Activated naive CD4-positive, alpha-beta T cell treated with anti-CD3 and anti-CD28 coated beads, Interleukin-2, amount 10 ng/mL, durations not matched to agents 7 days and 5 days (primary cell): ENCODE measurements around the gene ZSCAN10.
"Not testable (repeated sequence)": the region's sequence is repeated elsewhere in the genome, so short reads cannot be mapped to it uniquely, and the experiment has no call there.

Experiments
- CTCF ChIA-PET: fragments of 350-600 bp; sonication (Branson Sonifier 250); formaldehyde crosslinking; loops from one replicate; lab custom pipeline; 2021; ENCODE audit warnings: antibody characterized with exemption; lab: Charles Lee
- DNase-seq: peaks from one replicate; pipeline ENCODE4 v3.0.0-alpha.2; 2020
- H3K27ac Mint-ChIP-seq: one replicate; pipeline ENCODE4 v1.8.0; 2021; ENCODE audit warnings: mild to moderate bottlenecking, moderate library complexity, mixed read lengths
- H3K27me3 Mint-ChIP-seq: one replicate; pipeline ENCODE4 v1.8.0; 2021; ENCODE audit warnings: mild to moderate bottlenecking, mixed read lengths
- H3K36me3 Mint-ChIP-seq: one replicate; pipeline ENCODE4 v1.8.0; 2021; ENCODE audit warnings: mixed read lengths
- H3K4me1 Mint-ChIP-seq: one replicate; pipeline ENCODE4 v1.8.0; 2021; ENCODE audit warnings: mixed read lengths
- H3K4me3 Mint-ChIP-seq: one replicate; pipeline ENCODE4 v1.8.0; 2021; ENCODE audit warnings: mild to moderate bottlenecking, moderate library complexity, mixed read lengths
- H3K9me3 Mint-ChIP-seq: one replicate; pipeline ENCODE4 v1.8.0; 2021; ENCODE audit warnings: mixed read lengths

The ZSCAN10 gene

GRCh38 chr16:3140603-3141427, 41.7 kb upstream of the ZSCAN10 start:
- peaks cover 10% of the 10 kb centered on the region for H3K4me1 Mint-ChIP-seq
- H3K27ac Mint-ChIP-seq, result no peak overlapping the region
- no peaks in the 10 kb centered on the region for H3K9me3 Mint-ChIP-seq
- H3K27me3 Mint-ChIP-seq, result peaks cover 7% of the 10 kb centered on the region
- DNase-seq, result no peak
- peaks cover 22% of the 10 kb centered on the region for H3K36me3 Mint-ChIP-seq
- CTCF ChIA-PET, result no interaction called here
- no peak overlapping the region for H3K4me3 Mint-ChIP-seq

DNA sequence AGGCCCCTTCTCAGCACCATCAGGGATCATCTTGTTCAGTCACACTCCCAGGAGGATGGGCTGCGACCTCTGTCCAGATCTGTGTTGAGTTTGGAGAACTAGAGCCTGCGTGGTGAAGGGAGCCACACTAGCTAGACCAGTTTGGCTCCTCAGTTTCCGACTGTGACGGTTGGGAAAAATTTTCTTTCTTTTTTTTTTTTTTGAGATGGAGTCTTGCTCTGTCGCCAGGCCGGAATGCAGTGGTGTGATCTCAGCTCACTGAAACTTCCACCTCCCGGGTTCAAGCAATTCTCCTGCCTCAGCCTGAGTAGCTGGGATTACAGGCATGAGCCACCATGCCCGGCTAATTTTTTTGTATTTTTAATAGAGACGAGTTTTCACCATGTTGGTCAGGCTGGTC, 40.5 kb upstream of the ZSCAN10 start:
- not testable (repeated sequence) for H3K27ac Mint-ChIP-seq, H3K27me3 Mint-ChIP-seq, H3K9me3 Mint-ChIP-seq, DNase-seq, H3K4me3 Mint-ChIP-seq
- CTCF ChIA-PET, result interaction anchor here (0.9 to 1.0 kb wide), 2 partner anchors 10 kb away, joined by 3 to 5 read pairs; no protein-coding TSS in a partner anchor
- Mint-ChIP-seq H3K4me1 (peaks cover 15% of the 10 kb centered on the region), H3K36me3 (peaks cover 25% of the 10 kb centered on the region)

- Mint-ChIP-seq H3K4me3 (no peak overlapping the region), H3K36me3 (peaks cover 25% of the 10 kb centered on the region), H3K9me3 (no peaks in the 10 kb centered on the region), H3K27ac (no peak overlapping the region), H3K4me1 (peaks cover 15% of the 10 kb centered on the region), H3K27me3 (no peaks in the 10 kb centered on the region)
- CTCF ChIA-PET, result interaction anchor here (0.9 to 1.0 kb wide), 2 partner anchors 9 to 10 kb away, joined by 3 to 5 read pairs; no protein-coding TSS in a partner anchor
- DNase-seq, result no peak
Observed at GRCh38 chr16:3138823-3139426, 39.8 kb upstream of the ZSCAN10 start.

GRCh38 chr16:3138342-3138741, 39.2 kb upstream of the ZSCAN10 start:
- no peak overlapping the region for H3K27ac Mint-ChIP-seq
- DNase-seq, result no peak
- CTCF ChIA-PET, result no interaction called here
- no peaks in the 10 kb centered on the region for H3K9me3 Mint-ChIP-seq
- no peak overlapping the region for H3K4me3 Mint-ChIP-seq
- no peaks in the 10 kb centered on the region for H3K27me3 Mint-ChIP-seq
- peaks cover 19% of the 10 kb centered on the region for H3K4me1 Mint-ChIP-seq
- peaks cover 25% of the 10 kb centered on the region for H3K36me3 Mint-ChIP-seq

DNA sequence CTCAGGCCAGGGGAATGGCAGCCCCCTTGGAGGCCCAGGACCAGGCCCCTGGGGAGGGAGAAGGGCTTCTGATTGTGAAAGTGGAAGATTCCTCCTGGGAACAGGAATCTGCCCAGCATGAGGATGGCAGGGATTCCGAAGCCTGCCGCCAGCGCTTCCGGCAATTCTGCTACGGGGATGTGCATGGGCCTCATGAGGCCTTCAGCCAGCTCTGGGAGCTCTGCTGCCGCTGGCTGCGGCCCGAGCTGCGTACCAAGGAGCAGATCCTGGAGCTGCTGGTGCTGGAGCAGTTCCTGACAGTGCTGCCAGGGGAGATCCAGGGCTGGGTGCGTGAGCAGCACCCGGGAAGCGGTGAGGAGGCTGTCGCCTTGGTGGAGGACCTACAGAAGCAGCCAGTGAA, 38.2 kb upstream of the ZSCAN10 start:
- Mint-ChIP-seq H3K27me3 (no peaks in the 10 kb centered on the region), H3K4me3 (no peak overlapping the region), H3K4me1 (peaks cover 23% of the 10 kb centered on the region), H3K9me3 (no peaks in the 10 kb centered on the region), H3K27ac (no peak overlapping the region), H3K36me3 (peaks cover 23% of the 10 kb centered on the region)
- no peak for DNase-seq
- CTCF ChIA-PET, result interaction anchor here (0.9 to 1.3 kb wide), 2 partner anchors 8 to 13 kb away, joined by 4 read pairs; no protein-coding TSS in a partner anchor

DNA sequence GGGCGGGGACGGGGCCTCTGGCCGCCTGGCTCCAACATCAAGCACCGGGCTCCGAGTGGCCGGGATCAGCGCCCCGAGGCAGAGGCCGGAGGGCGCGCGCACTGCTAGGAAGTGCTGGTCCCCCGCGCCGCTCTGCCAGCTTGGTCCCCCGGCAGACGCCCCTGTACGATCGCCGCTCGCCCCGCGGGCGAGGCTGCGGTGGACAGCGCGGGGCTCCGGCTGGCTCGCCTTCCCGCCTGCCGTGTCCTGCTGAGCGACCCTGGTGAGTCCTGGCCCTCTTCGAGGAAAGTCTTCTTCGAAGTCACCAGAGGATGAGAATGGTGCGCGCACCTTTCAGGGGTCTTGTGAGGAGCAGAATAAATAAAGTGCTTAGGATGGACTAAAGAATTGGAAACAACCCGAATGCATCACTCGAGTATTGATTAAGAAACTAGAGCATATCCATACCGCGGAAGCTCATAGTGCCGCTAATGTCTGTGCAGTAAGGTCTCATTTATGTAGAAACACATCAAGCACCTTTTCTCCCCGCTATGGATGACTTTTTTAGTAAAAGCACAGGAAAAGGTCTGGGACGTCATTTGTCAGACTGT, 36.1 kb upstream of the ZSCAN10 start:
- no peaks in the 10 kb centered on the region for H3K27me3 Mint-ChIP-seq
- peak overlapping the region; percentile 92 for H3K27ac Mint-ChIP-seq
- CTCF ChIA-PET, result interaction anchor here (0.8 to 11.5 kb wide), 11 partner anchors 9 to 109 kb away, joined by 3 to 131 read pairs (median 7); no protein-coding TSS in a partner anchor
- H3K4me3 Mint-ChIP-seq, result peak overlapping the region; percentile 93
- no peak for DNase-seq
- H3K4me1 Mint-ChIP-seq, result peaks cover 34% of the 10 kb centered on the region
- H3K9me3 Mint-ChIP-seq, result no peaks in the 10 kb centered on the region
- H3K36me3 Mint-ChIP-seq, result peaks cover 21% of the 10 kb centered on the region

GRCh38 chr16:3134338-3135125, 35.4 kb upstream of the ZSCAN10 start, which contains the start of gene ZNF213:
TSS of gene ZNF213 (plus strand) at chr16:3135029. CDS start at chr16:3137281, 2,252 bp downstream.
- H3K4me3 Mint-ChIP-seq, result peak within 1 kb of the TSS; percentile 93
- H3K27me3 Mint-ChIP-seq, result no peaks in the 10 kb centered on the region
- peak; percentile 97 for DNase-seq
- H3K9me3 Mint-ChIP-seq, result no peaks in the 10 kb centered on the region
- CTCF ChIA-PET, result interaction anchor here (0.7 to 11.5 kb wide), 12 partner anchors 9 to 109 kb away, joined by 3 to 131 read pairs (median 6); no protein-coding TSS in a partner anchor
- peak within 1 kb of the TSS; percentile 93 for H3K27ac Mint-ChIP-seq
- peaks cover 22% of the 10 kb centered on the region for H3K36me3 Mint-ChIP-seq
- peaks cover 41% of the 10 kb centered on the region for H3K4me1 Mint-ChIP-seq

DNA sequence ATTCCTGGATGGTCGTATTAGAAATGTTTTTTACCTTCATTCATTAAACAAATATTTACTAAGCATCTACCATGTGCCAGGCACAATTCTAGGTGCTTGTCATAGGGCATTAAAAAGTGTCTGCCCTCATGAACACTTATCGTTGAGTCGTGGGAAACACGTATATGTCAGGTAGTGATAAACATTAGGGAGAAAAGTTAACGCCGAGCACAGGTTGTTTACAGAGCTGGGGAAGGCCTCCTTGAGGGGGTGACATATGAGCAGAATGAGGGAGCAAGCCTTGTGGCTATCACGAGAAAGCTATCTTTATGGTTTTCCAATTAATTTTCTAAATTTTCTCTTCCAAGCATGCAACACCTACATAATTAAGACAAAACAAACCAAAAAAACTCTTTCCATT, 34.8 kb upstream of the ZSCAN10 start:
- H3K9me3 Mint-ChIP-seq, result no peaks in the 10 kb centered on the region
- H3K27ac Mint-ChIP-seq, result peak overlapping the region; percentile 93
- H3K36me3 Mint-ChIP-seq, result peaks cover 21% of the 10 kb centered on the region
- H3K27me3 Mint-ChIP-seq, result no peaks in the 10 kb centered on the region
- no peak for DNase-seq
- peak overlapping the region; percentile 93 for H3K4me3 Mint-ChIP-seq
- CTCF ChIA-PET, result interaction anchor here (0.7 to 11.5 kb wide), 8 partner anchors 11 to 104 kb away, joined by 3 to 131 read pairs (median 8); no protein-coding TSS in a partner anchor
- peaks cover 45% of the 10 kb centered on the region for H3K4me1 Mint-ChIP-seq

GRCh38 chr16:3131755-3132377, 32.8 kb upstream of the ZSCAN10 start:
- Mint-ChIP-seq H3K4me1 (peaks cover 62% of the 10 kb centered on the region), H3K9me3 (no peaks in the 10 kb centered on the region), H3K4me3 (no peak overlapping the region), H3K27me3 (no peaks in the 10 kb centered on the region), H3K27ac (peak overlapping the region; percentile 37), H3K36me3 (peaks cover 25% of the 10 kb centered on the region)
- CTCF ChIA-PET, result interaction anchor here (0.7 to 11.5 kb wide), 16 partner anchors 14 to 763 kb away, joined by 3 to 200 read pairs (median 7); partner anchors contain the start of genes IL32 and ZSCAN10
- DNase-seq, result peak; percentile 67

- Mint-ChIP-seq H3K27me3 (no peaks in the 10 kb centered on the region), H3K9me3 (no peaks in the 10 kb centered on the region), H3K4me3 (peak overlapping the region; percentile 89), H3K36me3 (peaks cover 35% of the 10 kb centered on the region), H3K27ac (peak overlapping the region; percentile 90), H3K4me1 (peaks cover 71% of the 10 kb centered on the region)
- DNase-seq, result peak; percentile 89
- CTCF ChIA-PET, result interaction anchor here (0.5 to 11.5 kb wide), 30 partner anchors 8 to 222 kb away, joined by 3 to 200 read pairs (median 4); partner anchors contain the start of genes IL32, TNFRSF12A, ZNF205 and ZSCAN10
Observed at GRCh38 chr16:3129137-3130131, 30.3 kb upstream of the ZSCAN10 start.

DNA sequence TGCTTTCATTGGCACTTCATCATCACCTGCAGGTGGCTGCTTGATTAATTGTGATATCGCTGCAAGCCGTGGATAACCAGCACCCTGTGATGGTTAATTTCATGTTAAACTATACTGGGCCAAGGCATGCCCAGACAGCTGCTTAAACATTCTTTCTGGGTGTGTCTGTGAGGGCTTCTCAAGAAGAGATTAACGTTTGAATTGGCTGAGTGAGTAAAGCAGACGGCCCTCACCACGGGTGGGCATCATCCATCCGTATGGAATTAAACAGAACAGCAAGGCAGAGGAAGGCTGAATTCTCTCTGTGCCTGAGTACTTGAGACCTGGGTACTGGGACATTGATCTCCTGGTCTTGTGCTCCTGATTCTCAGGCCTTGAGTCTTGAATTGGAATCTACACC, 28.7 kb upstream of the ZSCAN10 start:
- Mint-ChIP-seq H3K36me3 (peaks cover 33% of the 10 kb centered on the region), H3K27me3 (no peaks in the 10 kb centered on the region), H3K4me1 (peaks cover 74% of the 10 kb centered on the region), H3K4me3 (peak overlapping the region; percentile 48), H3K9me3 (no peaks in the 10 kb centered on the region), H3K27ac (peak overlapping the region; percentile 69)
- DNase-seq, result no peak
- CTCF ChIA-PET, result interaction anchor here (0.9 to 11.5 kb wide), 6 partner anchors 27 to 97 kb away, joined by 3 to 200 read pairs (median 86); partner anchors contain the start of genes IL32 and ZSCAN10
